OCI-LY3 (cell line): ENCODE results near the gene CDC25A.

ENCODE experiments used
- EZH2phosphoT487 ChIP-seq: fragments of 200-600 bp; shearing (Covaris generic); IDR thresholded peaks from 2 replicates; pipeline ENCODE4 v1.6.1; 2018; ENCODE audit warnings: antibody characterized with exemption, mixed run types, low read depth
- TF ChIP-seq, protein P1 (sequence below): fragments of 200-600, 300-600 bp; sonication (generic); IDR thresholded peaks from 2 replicates; pipeline ENCODE4 v1.5.1; 2014; ENCODE audit warnings: antibody characterized with exemption, low read length, low read depth

DNA sequence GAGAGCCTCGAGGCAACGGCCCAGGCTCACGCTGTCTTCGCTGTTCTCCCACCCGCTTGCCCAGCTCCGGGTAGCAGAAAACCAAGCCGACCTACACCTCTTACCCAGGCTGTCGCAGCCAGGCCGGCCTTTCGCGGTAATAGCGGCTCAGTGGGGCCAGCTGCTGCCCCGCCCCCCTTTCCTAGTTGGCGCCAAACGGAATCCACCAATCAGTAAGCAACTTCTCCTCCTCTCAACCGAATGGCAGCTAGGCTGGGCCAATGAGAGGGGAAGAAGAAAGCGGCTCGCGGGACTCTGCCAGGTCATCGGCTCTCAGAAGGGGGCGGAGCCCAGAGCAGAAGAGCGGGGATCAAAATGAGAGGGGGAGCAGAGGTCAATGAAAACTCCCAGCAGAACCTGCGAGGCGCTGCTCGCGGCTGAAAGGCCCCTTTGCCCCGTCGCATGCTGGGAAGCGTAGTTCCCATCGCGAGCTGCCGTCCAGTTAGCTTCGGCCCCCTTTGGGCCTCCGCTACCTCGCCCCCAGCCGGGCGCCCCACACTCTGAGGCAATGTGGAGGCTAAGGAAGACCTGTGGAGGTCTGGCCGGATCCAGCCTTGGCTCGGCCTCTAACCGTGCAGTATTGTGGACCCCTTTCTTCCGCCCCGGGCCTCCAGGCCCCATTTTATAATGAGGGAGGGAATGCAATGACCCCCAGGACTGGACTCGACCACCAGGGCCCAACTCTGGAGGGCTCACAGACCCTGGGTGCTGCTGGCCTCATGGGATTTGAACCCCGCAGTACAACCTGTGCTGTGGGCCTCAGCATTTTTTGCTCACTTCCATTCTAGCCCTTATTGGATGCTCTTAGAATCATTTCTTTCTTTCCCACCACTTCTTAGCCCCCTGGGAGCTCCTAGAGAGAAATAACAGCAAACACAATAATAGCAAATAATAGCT lies at the start of gene CDC25A:
- TF ChIP-seq, protein P1, sequence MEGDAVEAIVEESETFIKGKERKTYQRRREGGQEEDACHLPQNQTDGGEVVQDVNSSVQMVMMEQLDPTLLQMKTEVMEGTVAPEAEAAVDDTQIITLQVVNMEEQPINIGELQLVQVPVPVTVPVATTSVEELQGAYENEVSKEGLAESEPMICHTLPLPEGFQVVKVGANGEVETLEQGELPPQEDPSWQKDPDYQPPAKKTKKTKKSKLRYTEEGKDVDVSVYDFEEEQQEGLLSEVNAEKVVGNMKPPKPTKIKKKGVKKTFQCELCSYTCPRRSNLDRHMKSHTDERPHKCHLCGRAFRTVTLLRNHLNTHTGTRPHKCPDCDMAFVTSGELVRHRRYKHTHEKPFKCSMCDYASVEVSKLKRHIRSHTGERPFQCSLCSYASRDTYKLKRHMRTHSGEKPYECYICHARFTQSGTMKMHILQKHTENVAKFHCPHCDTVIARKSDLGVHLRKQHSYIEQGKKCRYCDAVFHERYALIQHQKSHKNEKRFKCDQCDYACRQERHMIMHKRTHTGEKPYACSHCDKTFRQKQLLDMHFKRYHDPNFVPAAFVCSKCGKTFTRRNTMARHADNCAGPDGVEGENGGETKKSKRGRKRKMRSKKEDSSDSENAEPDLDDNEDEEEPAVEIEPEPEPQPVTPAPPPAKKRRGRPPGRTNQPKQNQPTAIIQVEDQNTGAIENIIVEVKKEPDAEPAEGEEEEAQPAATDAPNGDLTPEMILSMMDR: no peak
- TF ChIP-seq EZH2phosphoT487: no peak
